Heart left ventricle (tissue), 16 donors: ENCODE results near the gene ALDOB. TPM values are rescaled to one million over a fixed set of nuclear protein-coding genes. Genes with fewer than 3 reads are reported as not detected.

Source experiments
- ATAC-seq, 4 donors: fragments of 200-7000 bp; cut with Tn5 transposase; one replicate each; pipeline ENCODE4 v1.9.1; 2020 to 2022; ENCODE audit warnings: moderate library complexity in 4 of 4, mild to moderate bottlenecking in 3 of 4, moderate number of reproducible peaks in 1 of 4
- DNase-seq, 5 donors: peaks; one replicate each; pipeline ENCODE4 v3.0.0-alpha.2; 2020
- H3K27ac ChIP-seq, 12 donors: fragments of 200-600 bp; sonication (generic) in 4 of 12; one replicate each; pipeline versions ENCODE4 v1.5.0 to v1.8.0; 2016 to 2022; ENCODE audit warnings: mild to moderate bottlenecking in 2 of 12
- H3K27me3 ChIP-seq, 9 donors: fragments of 200-600 bp; sonication (generic) in 2 of 9; one replicate each; pipeline versions ENCODE4 v1.5.1 to v1.8.0; 2016 to 2022; ENCODE audit warnings: mild to moderate bottlenecking in 3 of 9
- H3K36me3 ChIP-seq, 9 donors: fragments of 200-600 bp; sonication (generic) in 2 of 9; one replicate each; pipeline versions ENCODE4 v1.5.0 to v1.8.0; 2018 to 2022; ENCODE audit warnings: mild to moderate bottlenecking in 2 of 9
- H3K4me1 ChIP-seq, 12 donors: fragments of 200-600 bp; sonication (generic) in 4 of 12; one replicate each; pipeline versions ENCODE4 v1.5.0 to v1.8.0; 2016 to 2022; ENCODE audit warnings: mild to moderate bottlenecking in 3 of 12
- H3K4me3 ChIP-seq, 12 donors: fragments of 200-600 bp; sonication (generic) in 4 of 12; one replicate each; pipeline versions ENCODE4 v1.5.0 to v1.8.0; 2017 to 2022; ENCODE audit warnings: mild to moderate bottlenecking in 9 of 12, moderate library complexity in 4 of 12
- H3K9me3 ChIP-seq, 12 donors: fragments of 200-600 bp; sonication (generic) in 4 of 12; one replicate each; pipeline versions ENCODE4 v1.5.0 to v1.8.0; 2016 to 2022; ENCODE audit warnings: mild to moderate bottlenecking in 1 of 12
- CTCF ChIP-seq, 12 donors: fragments of 200-600 bp; sonication (generic) in 4 of 12; IDR thresholded peaks; one replicate each; pipeline versions ENCODE4 v1.5.0 to v1.8.0; 2018 to 2022; ENCODE audit warnings: antibody characterized with exemption in 12 of 12, mild to moderate bottlenecking in 5 of 12
- POLR2A ChIP-seq, 2 donors: fragments of 450-650 bp; IDR thresholded peaks; one replicate each; pipeline ENCODE4 v1.6.1; 2017; ENCODE audit warnings: antibody characterized with exemption in 2 of 2, mild to moderate bottlenecking in 2 of 2, moderate library complexity in 2 of 2
- WGBS, 4 donors: extraction: QIAGEN DNeasy Blood & Tissue Kit in 2 of 4; methylation state at CpG; one replicate each; pipeline versions ENCODE4 v1.1.5 to v1.1.7; 2013 to 2018; 5-methylcytosine and 5-hydroxymethylcytosine counted together
- intact Hi-C, 10 donors: fragments of 100-400 bp; cut with DNase I; formaldehyde crosslinking; loops; one replicate each; pipeline versions ENCODE4 v1.11.1 to v1.14.2; 2022
- polyA plus RNA-seq, 2 donors: library from polyadenylated mRNA; stranded (reverse); fragments of 200-250 nt; gene quantifications; one replicate each; pipeline ENCODE4 v1.2.3, GENCODE V29; 2013
- total RNA-seq, 9 donors: library from RNA; depleted of rRNA in 2 of 9; stranded (reverse); fragments of >200 nt in 2 of 9; fragmentation: NEBNext Ultra II Directional in 3 of 9; extraction: Animal tissue kit (Norgen Biotek cat#: 25700) in 3 of 9; gene quantifications; one replicate each; pipeline versions ENCODE4 v1.1.0 to v1.2.4, GENCODE V29; 2016 to 2023
- donor health status: ischemic (EF 13 %, LVEDD 7.1; RV severe dilation, severe dysfunction).
- donor health status: healthy with polysubstance abuse.
- donor health status: DM: no; HTN: yes; CAD: no.
- donor health status: DM: no; HTN: no; CAD: no.
- donor health status: ischemic (EF 25% LVEDD 6.9; RV normal size, moderate dysfunction).
- donor health status: ischemic (EF 25% LVEDD 5.7; RV mildly dilated, moderate dysfunction).
- donor health status: healthy.
- donor health status: DM: yes; HTN: yes; CAD: no.
- donor health status: ischemic (EF 35%, LVEDD 5.7; RV mildly dilated, moderate dysfunction).
- donor health status: nonischemic (EF 11% LVEDD 7.7; RV severe dilation, severe dysfunction).
- donor health status: DM: yes; HTN: yes; CAD: no.
- donor health status: PGD.
- donor health status: ischemic (EF 29% LVEDD 5.4; RV normal size, mild dysfunction).
- donor health status: nonischemic (EF 23%, LVEDD 6.1; RV moderate dilation, normal function).

Gene ALDOB
- total and polyA plus RNA-seq, 11 donors = 0.15 to 1.8 (median 0.46) TPM; not detected in 3

DNA sequence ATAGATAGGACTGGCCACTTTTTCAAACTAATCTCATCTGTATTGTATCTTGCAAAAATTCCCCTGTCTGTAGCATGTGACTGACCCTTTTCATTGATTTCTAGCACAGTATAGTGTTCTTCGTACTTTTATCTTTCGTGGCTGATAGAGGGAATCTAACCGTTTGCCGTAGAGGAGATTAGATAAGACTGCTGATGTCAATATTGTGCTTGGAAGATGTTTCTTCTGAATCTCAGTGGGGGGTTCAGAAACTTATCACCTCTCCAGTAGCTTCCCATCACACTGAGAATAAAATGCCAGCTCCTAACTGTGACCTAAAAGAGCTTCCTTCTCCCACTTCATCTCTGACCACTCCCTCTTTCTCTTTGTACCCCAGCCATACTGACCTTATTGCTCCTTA, 25.4 kb upstream of the ALDOB start:
- no peaks in the 10 kb centered on the region for H3K36me3 ChIP-seq
- no peaks in the 10 kb centered on the region for H3K9me3 ChIP-seq
- intact Hi-C loops = no loop called here
- no peak for DNase-seq
- H3K4me3 ChIP-seq = no peak overlapping the region
- TF ChIP-seq POLR2A (IDR thresholded peaks at IDR 0.05) = no peak
- TF ChIP-seq CTCF (IDR thresholded peaks at IDR 0.05) = no peak
- no peak overlapping the region for H3K27ac ChIP-seq
- no peak for ATAC-seq
- WGBS, 4 donors = 33 to 50% (median 37%) methylated on average over 4 of the region's 4 CpGs
- no peaks in the 10 kb centered on the region for H3K27me3 ChIP-seq
- peaks cover 0 to 2% (median 0%) of the 10 kb centered on the region in 12 donors for H3K4me1 ChIP-seq

GRCh38 chr9:101458963-101459631, 23.5 kb upstream of the ALDOB start:
- intact Hi-C loops = loop anchor here (1.0 to 2.0 kb wide), 3 partner anchors 68 to 72 kb away; no protein-coding TSS in a partner anchor

GRCh38 chr9:101457003-101457402, 21.4 kb upstream of the ALDOB start:
- DNase-seq = no peak
- no peaks in the 10 kb centered on the region for H3K27me3 ChIP-seq
- peak in 3 of 12 donors; percentile 5 to 19 (median 12) for TF ChIP-seq CTCF (IDR thresholded peaks at IDR 0.05)
- TF ChIP-seq POLR2A (IDR thresholded peaks at IDR 0.05) = no peak
- H3K36me3 ChIP-seq = no peaks in the 10 kb centered on the region
- peaks cover 0 to 2% (median 0%) of the 10 kb centered on the region in 12 donors for H3K4me1 ChIP-seq
- no peaks in the 10 kb centered on the region for H3K9me3 ChIP-seq
- no peak for ATAC-seq
- no peak overlapping the region for H3K27ac ChIP-seq
- WGBS, 4 donors = 21 to 33% (median 29%) methylated on average over 3 of the region's 3 CpGs
- H3K4me3 ChIP-seq = no peak overlapping the region
- intact Hi-C loops = no loop called here

More at GRCh38 chr9:101458963-101459631, 23.5 kb upstream of the ALDOB start:
- 38 to 46% (median 41%) methylated on average over 9 of the region's 9 CpGs for WGBS, 4 donors
- no peaks in the 10 kb centered on the region for H3K9me3 ChIP-seq
- ATAC-seq (peak; percentile 47 to 85 (median 84)), DNase-seq (no peak)
- no peaks in the 10 kb centered on the region for H3K36me3 ChIP-seq
- TF ChIP-seq POLR2A (IDR thresholded peaks at IDR 0.05) (no peak), CTCF (IDR thresholded peaks at IDR 0.05) (peak; percentile 53 to 79 (median 70))
- no peak overlapping the region for H3K27ac ChIP-seq
- H3K27me3 ChIP-seq = no peaks in the 10 kb centered on the region
- H3K4me1 ChIP-seq = peaks cover 0 to 2% (median 0%) of the 10 kb centered on the region in 12 donors
- no peak overlapping the region for H3K4me3 ChIP-seq

GRCh38 chr9:101455656-101456240, 20.2 kb upstream of the ALDOB start:
- H3K4me3 ChIP-seq = no peak overlapping the region
- peaks cover 0 to 5% (median 0%) of the 10 kb centered on the region in 12 donors for H3K4me1 ChIP-seq
- H3K36me3 ChIP-seq = no peaks in the 10 kb centered on the region
- no peaks in the 10 kb centered on the region for H3K9me3 ChIP-seq
- WGBS, 4 donors = 61 to 75% (median 67%) methylated on average over 2 of the region's 2 CpGs
- peaks cover 0 to 3% (median 0%) of the 10 kb centered on the region in 9 donors for H3K27me3 ChIP-seq
- DNase-seq (no peak), ATAC-seq (no peak)
- intact Hi-C loops = no loop called here
- TF ChIP-seq POLR2A (IDR thresholded peaks at IDR 0.05) = no peak
- TF ChIP-seq CTCF (IDR thresholded peaks at IDR 0.05) = no peak
- no peak overlapping the region for H3K27ac ChIP-seq
